Stimulated activated CD8-positive, alpha-beta memory T cell treated with anti-CD3 and anti-CD28 coated beads, Interleukin-2, amount 100 ng/mL, for 48 hours (primary cell): ENCODE data around the gene MALSU1.

Experiments used
- DNase-seq, 2 donors: peaks; one replicate each; pipeline ENCODE4 v3.0.0-alpha.2; 2020; ENCODE audit warnings: low read depth in 2 of 2

MALSU1 gene

GRCh38 chr7:23298885-23299769, at the start of gene MALSU1:
Gene MALSU1, plus strand, starts transcription at chr7:23299339. Its CDS starts 14 bp downstream, at chr7:23299353.
- peak; percentile 97 for DNase-seq

GRCh38 chr7:23249486-23249885, 49.7 kb upstream of the MALSU1 start:
- DNase-seq = no peak

DNA sequence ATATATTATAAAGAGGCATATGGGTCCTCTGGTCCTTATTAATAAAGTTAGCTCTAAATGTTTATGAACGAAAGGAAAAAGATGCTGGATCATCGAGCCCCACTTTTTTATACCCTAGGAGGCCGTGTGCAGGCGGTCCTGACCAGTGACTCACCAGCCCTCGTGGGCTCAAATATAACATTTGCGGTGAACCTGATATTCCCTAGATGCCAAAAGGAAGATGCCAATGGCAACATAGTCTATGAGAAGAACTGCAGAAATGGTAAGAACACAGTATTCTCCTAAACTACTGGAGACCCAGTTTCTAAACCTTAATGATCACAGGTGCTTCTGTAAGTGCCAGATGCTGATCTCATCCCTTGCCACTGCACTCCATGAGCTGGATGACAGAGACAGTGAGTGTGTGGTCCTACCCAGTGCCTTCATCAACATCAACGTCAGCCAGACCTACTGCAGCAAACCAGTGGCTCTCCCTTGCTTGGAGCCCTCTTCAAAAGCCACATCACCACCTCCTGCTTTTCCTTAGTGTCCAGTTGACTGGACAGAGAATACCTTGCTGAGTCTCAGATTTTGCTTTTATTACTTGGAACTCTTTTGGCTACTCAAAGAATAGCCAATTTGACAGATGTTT, 45.0 kb upstream of the MALSU1 start:
- DNase-seq = no peak

GRCh38 chr7:23256731-23257130, 42.4 kb upstream of the MALSU1 start:
- no peak for DNase-seq

DNA sequence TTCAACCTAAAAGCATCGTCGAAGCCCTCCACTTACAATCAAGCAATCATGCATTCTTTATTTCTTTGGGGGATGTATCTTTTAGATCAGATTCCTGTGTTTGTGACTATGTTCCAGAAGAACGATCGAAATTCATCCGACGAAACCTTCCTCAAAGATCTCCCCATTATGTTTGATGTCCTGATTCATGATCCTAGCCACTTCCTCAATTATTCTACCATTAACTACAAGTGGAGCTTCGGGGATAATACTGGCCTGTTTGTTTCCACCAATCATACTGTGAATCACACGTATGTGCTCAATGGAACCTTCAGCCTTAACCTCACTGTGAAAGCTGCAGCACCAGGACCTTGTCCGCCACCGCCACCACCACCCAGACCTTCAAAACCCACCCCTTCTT, 38.8 kb upstream of the MALSU1 start:
- no peak for DNase-seq

DNA sequence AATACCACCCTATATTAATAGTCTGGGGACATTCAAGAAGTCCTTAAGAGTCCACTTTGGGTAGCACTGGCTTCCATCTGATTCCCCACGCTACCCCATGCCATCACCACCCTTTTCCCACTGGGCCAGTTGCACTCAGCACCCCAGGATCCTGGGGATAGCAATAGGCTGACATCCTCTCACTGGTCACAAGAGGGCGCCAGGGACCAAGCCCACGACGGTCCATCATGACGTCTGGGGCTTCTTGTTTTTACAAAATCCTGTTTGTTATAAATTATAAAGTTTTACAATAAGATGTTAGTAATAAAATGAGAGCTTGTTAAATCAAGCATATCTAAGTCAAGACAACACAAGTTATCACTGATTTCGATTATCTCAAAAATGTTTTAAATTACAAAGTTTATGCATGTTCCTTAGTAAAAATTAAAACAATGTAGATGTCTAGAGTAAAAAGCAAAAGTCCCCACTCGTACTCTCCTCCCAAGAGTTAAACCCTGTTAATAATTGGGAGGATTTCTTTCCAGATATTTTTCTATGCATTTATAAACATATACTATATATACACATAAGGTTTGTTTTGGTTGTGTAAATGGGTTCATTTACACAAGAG, 37.2 kb upstream of the MALSU1 start:
- peak; percentile 23 to 35 for DNase-seq

DNA sequence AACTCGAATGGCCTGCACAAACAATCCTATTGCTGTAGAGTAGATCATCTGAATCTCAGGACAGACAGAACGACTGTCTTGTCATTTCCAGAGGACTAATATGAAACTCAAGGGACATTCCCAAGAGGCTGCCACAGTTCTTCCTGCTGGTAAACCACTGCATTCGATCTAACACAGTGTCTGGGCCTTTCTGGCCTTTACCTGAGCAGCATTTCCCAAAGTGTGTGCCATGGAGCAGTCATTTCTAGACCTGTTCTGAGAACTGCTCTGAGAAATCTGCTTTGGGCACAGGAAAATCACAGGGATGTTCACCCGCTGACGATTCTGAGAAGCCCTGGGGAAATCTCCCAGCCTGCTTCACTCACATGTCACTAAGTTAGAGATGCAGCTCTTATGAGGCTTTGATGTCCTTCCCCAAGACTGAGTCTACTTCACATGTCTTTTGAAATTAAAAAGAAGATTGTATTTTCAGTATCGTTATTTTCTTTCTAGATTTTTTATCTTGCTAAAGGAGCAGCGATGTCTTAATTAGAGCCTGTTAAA, 34.2 kb upstream of the MALSU1 start:
- no peak for DNase-seq

GRCh38 chr7:23266918-23267317, 32.2 kb upstream of the MALSU1 start:
- no peak for DNase-seq

- no peak for DNase-seq
Observed at GRCh38 chr7:23267357-23267756, 31.8 kb upstream of the MALSU1 start.

GRCh38 chr7:23268167-23268566, 31.0 kb upstream of the MALSU1 start:
- no peak for DNase-seq

DNA sequence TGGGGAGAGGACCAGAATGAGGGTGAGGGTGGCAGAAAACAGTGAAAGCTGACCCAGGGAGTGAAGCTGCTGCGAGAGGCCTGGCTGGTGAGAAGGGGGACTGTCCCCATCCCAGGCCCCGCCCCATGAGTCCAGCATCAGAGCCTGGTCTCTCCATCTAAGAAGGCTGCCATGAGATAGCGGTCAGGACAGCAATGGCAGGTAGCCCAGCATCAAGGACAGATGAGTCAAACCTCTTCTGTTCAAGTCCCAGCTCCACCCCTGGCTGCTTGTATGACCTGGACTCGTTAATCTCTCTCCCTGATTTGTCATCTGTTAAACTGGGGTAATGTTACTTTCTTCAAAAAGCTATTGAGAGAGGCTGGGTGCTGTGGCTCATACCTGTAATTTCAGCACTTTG, 30.4 kb upstream of the MALSU1 start:
- no peak for DNase-seq

DNA sequence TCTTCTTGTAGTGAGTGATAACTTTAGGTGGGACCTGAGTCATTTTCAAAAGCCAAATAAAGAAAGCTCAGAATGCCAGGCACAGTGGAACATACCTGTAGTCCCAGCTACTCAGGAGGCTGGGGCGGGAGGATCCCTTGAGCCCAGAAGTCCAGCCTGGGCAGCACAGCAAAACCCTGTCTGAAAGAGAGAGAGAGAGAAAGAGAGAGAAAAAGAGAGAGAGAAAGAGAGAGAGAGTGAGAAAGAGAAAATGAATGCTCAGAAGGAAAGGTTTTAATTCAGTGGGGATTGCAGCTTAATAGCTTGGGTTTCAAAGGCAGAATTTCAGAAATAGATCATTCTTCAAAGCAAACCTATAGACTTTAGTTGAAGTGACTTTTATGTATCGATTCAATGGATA, 26.9 kb upstream of the MALSU1 start:
- no peak for DNase-seq

DNA sequence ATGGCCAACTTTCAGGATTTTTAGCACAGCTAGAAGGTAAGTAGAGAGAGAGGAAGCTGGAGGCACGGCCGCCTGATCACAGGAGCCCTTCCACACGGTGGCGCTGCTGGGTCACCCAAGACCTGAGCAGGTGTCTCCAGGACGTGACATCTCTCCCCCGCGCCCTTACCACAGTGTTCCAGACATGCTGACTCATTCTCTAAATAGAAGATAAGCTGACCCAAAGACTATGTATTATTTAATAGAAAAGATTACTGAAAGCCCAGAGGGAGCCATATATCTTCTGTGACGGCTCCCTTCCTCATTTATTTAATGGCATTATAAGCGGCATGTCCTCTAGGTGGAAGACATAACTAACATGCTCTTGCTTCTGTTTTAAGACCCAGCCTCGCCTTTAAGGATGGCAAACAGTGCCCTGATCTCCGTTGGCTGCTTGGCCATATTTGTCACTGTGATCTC, 26.0 kb upstream of the MALSU1 start:
- DNase-seq = peak; percentile 85 to 91

DNA sequence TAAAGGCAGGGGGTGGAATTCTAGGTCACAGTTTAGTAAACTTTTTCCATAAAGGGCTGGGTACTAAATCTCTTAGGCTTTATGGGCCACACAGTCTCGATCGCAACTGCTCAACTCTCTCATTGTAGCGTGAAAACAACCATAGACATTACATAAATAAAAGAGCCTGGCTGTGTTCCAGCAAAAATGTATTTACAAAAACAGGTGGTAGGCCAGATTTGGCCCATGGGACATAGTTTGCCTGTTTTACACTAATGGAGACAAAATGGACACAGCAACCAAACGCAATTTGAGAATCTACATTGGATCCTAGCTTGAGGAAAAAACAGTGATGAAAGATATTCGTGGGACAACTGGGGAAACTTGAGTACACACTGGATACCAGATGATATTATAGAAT, 23.2 kb upstream of the MALSU1 start:
- DNase-seq = no peak

GRCh38 chr7:23276376-23276775, 22.8 kb upstream of the MALSU1 start:
- DNase-seq = no peak

DNA sequence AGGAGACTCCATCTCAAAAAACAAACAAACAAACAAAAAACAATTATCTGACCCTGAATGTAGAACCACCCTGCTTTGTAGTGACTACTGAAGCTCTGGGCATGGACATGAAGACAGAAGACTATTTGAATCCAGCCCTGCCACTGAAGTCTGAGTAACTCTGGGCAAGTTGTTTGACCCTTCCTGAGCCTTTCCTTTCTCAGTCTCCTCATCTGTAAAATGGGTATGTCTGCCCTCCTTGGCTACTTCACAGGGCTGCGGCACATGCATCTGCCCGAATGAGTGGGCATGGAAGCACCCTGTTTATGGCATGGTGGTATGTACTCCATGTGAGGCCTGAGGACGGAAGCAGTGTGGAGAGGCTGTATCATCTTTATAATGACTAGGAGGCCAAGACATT, 22.2 kb upstream of the MALSU1 start:
- DNase-seq = no peak

GRCh38 chr7:23277359-23277989, 21.7 kb upstream of the MALSU1 start:
- no peak for DNase-seq

- no peak for DNase-seq
Observed at GRCh38 chr7:23279819-23280525, 19.2 kb upstream of the MALSU1 start.

GRCh38 chr7:23283086-23283485, 16.1 kb upstream of the MALSU1 start:
- DNase-seq = no peak

DNA sequence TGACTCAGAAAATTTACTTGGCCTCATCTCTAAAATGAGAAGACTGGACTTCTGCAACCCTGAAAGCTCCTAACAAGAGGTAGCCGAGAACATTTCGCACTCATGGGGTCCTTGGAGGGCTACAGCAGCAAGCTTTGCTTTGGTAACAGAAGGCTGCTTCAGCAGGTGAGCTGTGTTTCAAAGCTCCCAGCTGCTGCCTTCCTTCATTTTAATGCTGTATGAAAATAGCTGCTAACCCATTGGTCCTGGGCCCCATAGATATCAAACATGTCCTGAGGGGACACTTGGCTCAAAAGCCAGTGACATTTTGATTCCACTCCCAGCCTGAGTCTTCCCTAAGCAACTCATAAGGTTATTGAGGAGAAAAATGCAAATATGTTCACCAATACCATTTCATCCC, 14.3 kb upstream of the MALSU1 start:
- no peak for DNase-seq
